ENCODE measurements around the gene MUC4.

DNA sequence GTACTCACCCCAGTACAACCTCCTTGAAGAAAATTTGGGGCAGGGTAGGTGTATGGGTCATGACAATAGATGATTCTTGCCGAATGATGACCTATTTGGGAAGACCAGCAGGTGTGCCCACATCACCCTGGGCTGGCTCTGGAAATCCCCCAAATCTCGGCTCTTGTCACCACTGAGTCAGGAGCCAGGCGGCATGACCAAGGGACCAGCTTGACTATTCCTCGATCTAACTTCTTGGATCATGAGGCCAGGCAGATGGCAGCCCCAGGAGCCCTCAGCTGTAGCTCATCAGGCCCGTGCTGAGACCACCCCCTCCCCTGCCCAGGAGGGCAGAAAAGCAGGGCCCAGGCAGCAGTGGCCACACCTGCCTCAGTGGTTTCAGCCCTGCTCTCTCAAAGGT is 9.2 kb upstream of the MUC4 start:
- TF ChIP-seq, protein P1, sequence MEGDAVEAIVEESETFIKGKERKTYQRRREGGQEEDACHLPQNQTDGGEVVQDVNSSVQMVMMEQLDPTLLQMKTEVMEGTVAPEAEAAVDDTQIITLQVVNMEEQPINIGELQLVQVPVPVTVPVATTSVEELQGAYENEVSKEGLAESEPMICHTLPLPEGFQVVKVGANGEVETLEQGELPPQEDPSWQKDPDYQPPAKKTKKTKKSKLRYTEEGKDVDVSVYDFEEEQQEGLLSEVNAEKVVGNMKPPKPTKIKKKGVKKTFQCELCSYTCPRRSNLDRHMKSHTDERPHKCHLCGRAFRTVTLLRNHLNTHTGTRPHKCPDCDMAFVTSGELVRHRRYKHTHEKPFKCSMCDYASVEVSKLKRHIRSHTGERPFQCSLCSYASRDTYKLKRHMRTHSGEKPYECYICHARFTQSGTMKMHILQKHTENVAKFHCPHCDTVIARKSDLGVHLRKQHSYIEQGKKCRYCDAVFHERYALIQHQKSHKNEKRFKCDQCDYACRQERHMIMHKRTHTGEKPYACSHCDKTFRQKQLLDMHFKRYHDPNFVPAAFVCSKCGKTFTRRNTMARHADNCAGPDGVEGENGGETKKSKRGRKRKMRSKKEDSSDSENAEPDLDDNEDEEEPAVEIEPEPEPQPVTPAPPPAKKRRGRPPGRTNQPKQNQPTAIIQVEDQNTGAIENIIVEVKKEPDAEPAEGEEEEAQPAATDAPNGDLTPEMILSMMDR (IDR thresholded peaks at IDR 0.05; ENCODE audit: low read depth, low read length), result no peak
- TF ChIP-seq, protein P2, sequence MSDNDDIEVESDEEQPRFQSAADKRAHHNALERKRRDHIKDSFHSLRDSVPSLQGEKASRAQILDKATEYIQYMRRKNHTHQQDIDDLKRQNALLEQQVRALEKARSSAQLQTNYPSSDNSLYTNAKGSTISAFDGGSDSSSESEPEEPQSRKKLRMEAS (IDR thresholded peaks at IDR 0.05; ENCODE audit: low read depth, low read length), result no peak
- TF ChIP-seq POLR2A (IDR thresholded peaks at IDR 0.05; ENCODE audit: extremely low read depth, insufficient read length), result no peak
